Activated T-cell treated with anti-CD3 and anti-CD28 coated beads, Interleukin-2, amount 50 U/mL, for 4 hours (primary cell): Measurements from ENCODE around the gene C16orf96. TPM values are rescaled to one million over a fixed set of nuclear protein-coding genes. Genes with fewer than 3 reads are reported as not detected.

Experiments
- ATAC-seq, 2 donors: fragments of 200-7000 bp; cut with Tn5 transposase; one replicate each; pipeline ENCODE4 v1.10.0; 2021
- DNase-seq: peaks from one replicate; pipeline ENCODE4 v3.0.0-alpha.2; 2020
- H3K27me3 Mint-ChIP-seq: one replicate; pipeline ENCODE4 v1.8.0; 2021; ENCODE audit warnings: low read depth, mixed read lengths
- H3K36me3 Mint-ChIP-seq: one replicate; pipeline ENCODE4 v1.8.0; 2022; ENCODE audit warnings: mixed read lengths; ENCODE audit not compliant: insufficient read depth
- H3K4me1 Mint-ChIP-seq: one replicate; pipeline ENCODE4 v1.8.0; 2021; ENCODE audit warnings: low read depth, mixed read lengths
- H3K4me3 Mint-ChIP-seq: one replicate; pipeline ENCODE4 v1.8.0; 2021; ENCODE audit warnings: mild to moderate bottlenecking, moderate library complexity, mixed read lengths
- H3K9me3 Mint-ChIP-seq: one replicate; pipeline ENCODE4 v1.8.0; 2021; ENCODE audit warnings: mixed read lengths
- total RNA-seq, 3 donors: library from RNA; stranded (reverse); gene quantifications; one replicate each; pipeline ENCODE4 v1.2.1, GENCODE V29; 2021

C16orf96 gene
- total RNA-seq, 3 donors from 2014 or later: 0.05 to 0.10 TPM; not detected in 1

- ATAC-seq (no peak), DNase-seq (no peak)
- peaks cover 12% of the 10 kb centered on the region for H3K4me1 Mint-ChIP-seq
- no peaks in the 10 kb centered on the region for H3K9me3 Mint-ChIP-seq
- H3K4me3 Mint-ChIP-seq: no peak overlapping the region
- H3K36me3 Mint-ChIP-seq: no peaks in the 10 kb centered on the region
- H3K27me3 Mint-ChIP-seq: no peaks in the 10 kb centered on the region
These were observed 52.5 kb downstream of the C16orf96 start for GRCh38 chr16:4608704-4608980.

DNA sequence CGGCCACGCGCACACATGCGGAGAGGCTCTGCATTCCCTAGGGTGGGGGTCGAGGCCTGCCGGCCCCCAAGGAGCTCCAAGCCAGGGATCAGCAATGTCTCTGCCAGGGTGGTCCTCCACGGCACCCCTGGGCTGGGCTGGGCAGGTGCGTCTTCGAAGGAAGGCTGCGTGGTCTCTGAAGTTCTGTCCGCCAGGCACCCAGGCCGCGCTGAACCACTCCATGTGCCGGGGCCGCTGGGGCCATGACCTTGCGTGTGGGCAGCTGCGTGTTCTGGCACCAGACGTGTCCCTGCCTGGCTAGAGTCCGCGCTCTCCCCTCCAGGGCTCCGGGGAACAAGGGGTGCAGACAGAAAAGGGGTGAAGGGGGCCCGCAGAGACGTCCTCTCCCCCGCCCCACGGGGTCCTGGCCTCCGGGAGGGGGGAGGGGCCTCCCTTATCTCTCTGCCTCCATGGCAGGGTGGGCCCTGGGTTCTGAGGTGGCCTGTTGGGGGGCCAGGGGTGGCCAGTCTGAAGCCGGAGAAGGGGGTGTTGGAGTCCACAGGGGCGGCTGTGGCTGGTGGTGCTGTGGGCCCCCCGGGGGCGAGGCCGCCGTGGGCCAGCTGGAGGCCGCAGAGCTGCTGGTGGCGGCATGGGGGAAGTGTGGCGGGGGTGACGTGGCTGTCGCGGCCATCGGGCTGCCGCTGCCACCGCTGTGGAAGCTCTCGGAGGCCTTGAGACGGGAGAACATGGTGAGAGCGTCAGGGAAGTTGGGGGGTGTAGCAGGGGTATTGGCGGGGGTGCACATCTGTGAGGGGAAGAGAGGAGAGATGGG, 53.3 kb downstream of the C16orf96 start:
- peaks cover 12% of the 10 kb centered on the region for H3K4me1 Mint-ChIP-seq
- H3K27me3 Mint-ChIP-seq: no peaks in the 10 kb centered on the region
- DNase-seq: no peak
- no peak overlapping the region for H3K4me3 Mint-ChIP-seq
- H3K36me3 Mint-ChIP-seq: no peaks in the 10 kb centered on the region
- ATAC-seq: no peak
- H3K9me3 Mint-ChIP-seq: no peaks in the 10 kb centered on the region

DNA sequence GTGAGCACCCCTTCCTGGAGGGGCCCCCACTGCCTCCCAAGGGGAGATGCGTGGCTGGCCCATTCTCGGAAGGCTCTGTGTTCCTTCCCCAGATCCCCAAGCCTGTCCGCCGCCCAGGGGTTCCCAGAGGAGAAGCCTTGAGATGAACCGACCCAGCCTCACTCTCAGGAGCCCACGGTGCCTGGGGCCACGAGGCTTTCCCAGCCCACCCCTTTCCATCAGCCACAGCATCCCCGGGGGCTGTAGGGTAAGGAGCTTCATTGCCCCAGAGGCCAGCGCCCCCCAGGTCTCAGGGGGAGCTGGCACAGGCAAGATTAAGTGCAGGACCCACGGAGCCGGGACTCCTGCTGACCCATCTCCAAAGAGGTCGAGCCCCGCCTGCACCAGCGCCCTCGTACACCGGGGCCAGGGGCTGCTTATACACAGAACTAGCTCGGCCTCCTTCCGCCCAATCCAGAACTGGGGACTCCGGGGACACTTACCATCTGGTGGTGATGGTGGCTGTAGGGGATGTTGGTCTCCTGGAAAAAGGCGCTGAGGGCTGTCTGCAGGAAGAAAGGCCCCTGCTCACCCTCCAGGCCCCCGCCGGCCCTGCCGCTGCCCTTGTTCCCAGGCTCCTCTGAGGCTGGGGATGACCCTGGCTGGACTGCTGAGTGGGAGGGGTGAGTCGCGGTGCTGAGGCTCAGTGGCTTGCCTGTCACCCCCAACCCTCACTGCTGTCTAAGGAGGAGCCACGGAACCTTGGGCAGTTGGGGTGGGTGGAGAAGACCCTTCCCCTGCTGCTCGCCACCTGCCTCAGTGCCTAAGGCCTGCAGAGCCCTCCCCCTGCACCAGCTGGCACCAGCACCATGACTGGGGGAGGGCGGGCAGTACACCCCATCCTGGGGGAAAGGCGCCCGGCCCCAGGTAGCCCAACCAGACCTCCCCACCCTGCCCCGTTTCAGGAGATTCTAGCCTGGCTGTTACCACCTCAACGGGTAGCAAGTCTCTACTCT, 54.2 kb downstream of the C16orf96 start:
- Mint-ChIP-seq H3K9me3 (no peaks in the 10 kb centered on the region), H3K4me1 (peaks cover 12% of the 10 kb centered on the region), H3K27me3 (no peaks in the 10 kb centered on the region), H3K36me3 (no peaks in the 10 kb centered on the region), H3K4me3 (no peak overlapping the region)
- DNase-seq: no peak
- ATAC-seq: no peak

DNA sequence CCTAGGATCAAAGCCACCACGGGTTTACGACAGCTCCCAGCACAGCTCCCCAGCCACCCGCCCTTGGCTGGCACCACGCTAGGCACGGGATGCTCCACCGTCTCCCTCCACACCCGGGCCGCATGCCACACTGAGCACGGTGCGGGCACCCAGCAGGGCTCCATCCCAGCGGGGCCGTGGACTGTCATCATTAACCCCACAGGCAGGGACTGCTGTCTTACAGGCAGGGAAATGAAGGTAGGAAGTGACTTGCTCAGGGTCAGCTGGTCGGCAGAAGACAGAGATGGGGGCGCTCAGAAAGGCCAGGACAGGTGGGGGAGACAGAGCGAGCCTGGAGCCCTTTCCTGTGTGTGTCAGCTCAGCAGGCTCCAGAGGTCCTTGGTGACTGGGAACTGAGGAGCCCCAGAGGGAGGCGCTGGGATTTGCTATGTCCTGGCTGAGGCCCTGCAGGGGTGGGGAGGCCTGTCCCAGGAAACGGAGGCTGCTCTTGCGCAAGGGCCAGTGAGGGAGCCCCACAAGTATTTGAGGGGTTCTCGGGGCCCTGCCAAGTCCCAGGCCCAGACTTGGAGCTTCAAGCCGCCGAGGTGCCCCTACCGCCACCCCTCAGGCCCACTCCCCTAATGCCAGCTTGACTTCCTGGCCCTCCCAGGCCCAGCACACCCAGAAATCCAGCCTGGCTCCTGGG, 55.3 kb downstream of the C16orf96 start:
- DNase-seq (no peak), ATAC-seq (no peak)
- no peaks in the 10 kb centered on the region for H3K27me3 Mint-ChIP-seq
- H3K4me1 Mint-ChIP-seq: peaks cover 20% of the 10 kb centered on the region
- no peaks in the 10 kb centered on the region for H3K36me3 Mint-ChIP-seq
- H3K9me3 Mint-ChIP-seq: no peaks in the 10 kb centered on the region
- H3K4me3 Mint-ChIP-seq: peak overlapping the region; percentile 40

DNA sequence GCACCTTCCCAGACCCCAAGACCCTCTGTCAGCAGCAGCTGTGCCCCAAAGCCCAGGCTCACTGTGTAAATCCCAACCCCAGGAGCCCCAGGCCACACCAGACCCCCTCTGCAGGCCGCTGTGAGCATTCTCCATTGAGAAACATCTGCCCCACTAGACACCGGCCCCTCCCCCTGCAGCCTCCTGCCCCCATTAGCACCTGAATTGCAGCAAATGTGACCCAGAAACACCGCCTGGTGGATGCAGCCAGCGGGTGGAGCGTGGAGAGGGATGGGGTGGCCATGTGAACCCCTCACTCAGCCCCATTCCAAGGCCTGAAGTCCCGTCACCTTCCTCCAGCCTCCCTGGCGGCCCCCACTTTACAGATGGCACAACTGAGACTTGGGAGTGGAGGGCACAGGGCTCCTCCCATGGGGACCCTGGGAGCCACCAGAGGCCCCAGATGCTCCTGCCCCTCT, 56.4 kb downstream of the C16orf96 start:
- no peak for ATAC-seq
- peak overlapping the region; percentile 80 for H3K4me3 Mint-ChIP-seq

GRCh38 chr16:4612977-4613635, 57.0 kb downstream of the C16orf96 start:
- H3K27me3 Mint-ChIP-seq: no peaks in the 10 kb centered on the region
- ATAC-seq (no peak), DNase-seq (no peak)
- H3K36me3 Mint-ChIP-seq: no peaks in the 10 kb centered on the region
- H3K4me1 Mint-ChIP-seq: peaks cover 27% of the 10 kb centered on the region
- H3K4me3 Mint-ChIP-seq: peak overlapping the region; percentile 80
- no peaks in the 10 kb centered on the region for H3K9me3 Mint-ChIP-seq

More for the DNA sequence above, 56.4 kb downstream of the C16orf96 start:
- H3K9me3 Mint-ChIP-seq: no peaks in the 10 kb centered on the region
- DNase-seq: no peak
- H3K27me3 Mint-ChIP-seq: no peaks in the 10 kb centered on the region
- H3K36me3 Mint-ChIP-seq: no peaks in the 10 kb centered on the region
- peaks cover 24% of the 10 kb centered on the region for H3K4me1 Mint-ChIP-seq

- Mint-ChIP-seq H3K36me3 (no peaks in the 10 kb centered on the region), H3K4me3 (peak overlapping the region; percentile 80), H3K27me3 (no peaks in the 10 kb centered on the region), H3K4me1 (peaks cover 27% of the 10 kb centered on the region), H3K9me3 (no peaks in the 10 kb centered on the region)
- ATAC-seq: peak; percentile 4
- DNase-seq: peak; percentile 20
These were observed 57.8 kb downstream of the C16orf96 start for GRCh38 chr16:4613636-4614570.

DNA sequence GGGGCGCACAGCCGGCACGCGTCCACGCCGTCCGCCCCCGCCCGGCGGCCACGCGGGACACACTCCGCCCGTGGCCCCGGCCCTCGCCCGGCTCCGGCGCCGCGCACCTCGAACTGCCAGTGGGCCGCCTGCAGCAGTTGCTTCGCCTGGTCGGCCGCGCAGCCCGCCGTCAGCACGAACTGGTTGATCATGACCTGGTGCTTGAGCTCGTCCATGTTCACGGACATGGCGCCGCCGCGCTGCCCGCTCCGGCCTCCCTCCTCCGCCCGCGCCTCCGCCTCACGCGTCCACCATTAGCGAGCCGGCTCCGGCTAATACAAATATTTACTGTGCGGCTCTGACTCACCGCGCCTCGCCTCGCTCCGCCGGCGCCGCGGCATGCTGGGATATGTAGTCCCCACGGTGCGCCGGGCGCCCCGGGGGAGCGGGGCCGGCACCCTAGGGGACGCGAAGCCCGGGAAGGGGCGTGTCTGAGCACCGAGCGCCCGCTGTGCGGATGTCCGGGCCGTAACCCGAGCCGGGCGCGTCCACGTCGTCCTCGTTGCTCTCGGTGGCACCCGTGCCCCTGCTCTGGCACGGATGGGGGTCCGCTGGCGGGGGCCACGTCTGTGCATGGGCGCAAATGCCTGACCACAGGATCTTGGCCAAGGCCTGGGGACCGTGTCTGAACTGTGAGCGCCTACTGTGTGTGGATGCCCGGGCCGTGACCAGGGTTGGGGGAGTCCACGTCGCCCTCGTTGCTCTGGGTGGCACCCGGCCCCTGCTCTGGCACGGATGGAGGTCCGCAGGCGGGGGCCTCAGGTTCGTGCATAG, 58.6 kb downstream of the C16orf96 start, which contains the start of gene UBALD1:
TSS of gene UBALD1 (minus strand) at position 318 of the 813 bp plus-strand sequence. CDS start at position 227, 91 bp downstream.
- Mint-ChIP-seq H3K4me3 (peak within 1 kb of the TSS; percentile 91), H3K27me3 (no peaks in the 10 kb centered on the region), H3K9me3 (no peaks in the 10 kb centered on the region), H3K4me1 (peaks cover 27% of the 10 kb centered on the region), H3K36me3 (no peaks in the 10 kb centered on the region)
- peak; percentile 73 for DNase-seq
- ATAC-seq: peak; percentile 65 to 66

GRCh38 chr16:4615384-4616046, 59.4 kb downstream of the C16orf96 start:
- no peak for DNase-seq
- H3K27me3 Mint-ChIP-seq: no peaks in the 10 kb centered on the region

DNA sequence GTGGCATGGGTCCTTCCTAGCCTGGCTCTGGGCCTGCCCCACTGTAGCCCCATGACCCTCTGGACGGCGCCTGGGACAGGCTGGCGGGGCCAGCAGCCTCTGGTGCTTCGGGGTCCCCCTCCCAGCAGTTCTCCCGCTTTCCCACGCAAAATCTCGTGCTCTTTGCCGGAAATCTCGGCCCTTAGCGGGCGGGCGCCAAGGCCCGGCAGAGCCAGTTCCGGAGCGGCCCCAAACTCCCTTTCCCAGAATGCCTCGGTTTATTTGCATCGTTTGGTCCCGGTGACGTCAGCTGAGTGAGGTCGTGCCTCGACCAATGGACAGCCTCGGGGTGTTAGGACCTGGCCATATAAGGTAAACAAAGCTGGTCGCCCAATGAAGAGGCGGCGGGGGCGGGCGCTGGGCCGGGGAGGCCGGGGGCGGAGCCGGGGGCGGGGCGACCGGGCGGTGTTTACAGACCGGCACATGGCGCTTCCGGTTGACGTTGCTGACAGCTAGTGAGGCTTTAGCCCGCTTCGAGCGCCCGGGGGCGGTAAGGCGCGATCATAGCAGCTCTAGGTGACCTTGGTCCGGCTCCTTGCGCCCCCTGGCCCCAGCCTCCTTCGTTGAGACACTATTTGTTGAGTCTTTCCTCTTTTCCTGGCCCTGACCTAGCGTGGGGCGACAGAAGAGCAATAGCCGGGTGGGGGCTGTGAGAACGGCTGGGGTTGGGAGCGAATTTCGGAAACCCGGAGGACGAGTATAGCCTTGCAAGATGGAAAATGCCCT, 60.1 kb downstream of the C16orf96 start:
- Mint-ChIP-seq H3K4me3 (peak overlapping the region; percentile 91), H3K4me1 (peaks cover 27% of the 10 kb centered on the region), H3K27me3 (no peaks in the 10 kb centered on the region), H3K36me3 (no peaks in the 10 kb centered on the region), H3K9me3 (no peaks in the 10 kb centered on the region)
- peak; percentile 86 to 87 for ATAC-seq
- peak; percentile 98 for DNase-seq

More at GRCh38 chr16:4615384-4616046, 59.4 kb downstream of the C16orf96 start:
- ATAC-seq: no peak
- Mint-ChIP-seq H3K4me3 (peak overlapping the region; percentile 91), H3K4me1 (peaks cover 27% of the 10 kb centered on the region), H3K36me3 (no peaks in the 10 kb centered on the region), H3K9me3 (no peaks in the 10 kb centered on the region)

DNA sequence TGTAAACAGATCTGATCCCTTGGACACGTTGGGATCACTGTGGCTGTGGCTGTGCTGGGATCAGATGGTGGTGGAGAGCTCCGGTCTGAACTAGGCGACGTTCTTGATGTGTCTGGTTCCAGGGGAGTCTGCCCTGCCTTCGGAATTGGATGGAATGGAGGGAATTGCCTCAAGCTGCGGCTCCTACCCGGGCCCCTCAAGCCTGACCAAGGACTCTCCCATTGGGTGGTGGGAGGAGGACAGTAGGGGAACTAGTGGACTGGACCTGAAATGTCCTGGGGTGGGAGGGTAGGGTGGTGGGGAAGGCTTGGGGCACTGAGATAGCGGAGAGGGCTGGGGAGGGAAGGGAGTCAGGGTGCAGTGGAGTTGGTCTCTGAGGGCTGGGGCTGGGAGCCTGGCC, 61.7 kb downstream of the C16orf96 start:
- H3K9me3 Mint-ChIP-seq: no peaks in the 10 kb centered on the region
- peak overlapping the region; percentile 26 for H3K4me3 Mint-ChIP-seq
- DNase-seq: no peak

More for the DNA sequence above, 61.7 kb downstream of the C16orf96 start:
- Mint-ChIP-seq H3K36me3 (no peaks in the 10 kb centered on the region), H3K27me3 (no peaks in the 10 kb centered on the region), H3K4me1 (peaks cover 21% of the 10 kb centered on the region)
- ATAC-seq: no peak
